PC-9 (cell line): ENCODE measurements around the gene RPL19.

Experiments
- EZH2 ChIP-seq: fragments of 200-600 bp; sonication (generic); IDR thresholded peaks from 2 replicates; pipeline ENCODE4 v1.8.0; 2017; ENCODE audit warnings: antibody characterized with exemption, low read depth
- TF ChIP-seq, protein P1 (sequence below): fragments of 200-600 bp; sonication (generic); conservative IDR thresholded peaks from 2 replicates; pipeline ENCODE4 v1.6.1; 2017; ENCODE audit warnings: mixed run types, antibody characterized with exemption, mild to moderate bottlenecking, moderate library complexity

DNA sequence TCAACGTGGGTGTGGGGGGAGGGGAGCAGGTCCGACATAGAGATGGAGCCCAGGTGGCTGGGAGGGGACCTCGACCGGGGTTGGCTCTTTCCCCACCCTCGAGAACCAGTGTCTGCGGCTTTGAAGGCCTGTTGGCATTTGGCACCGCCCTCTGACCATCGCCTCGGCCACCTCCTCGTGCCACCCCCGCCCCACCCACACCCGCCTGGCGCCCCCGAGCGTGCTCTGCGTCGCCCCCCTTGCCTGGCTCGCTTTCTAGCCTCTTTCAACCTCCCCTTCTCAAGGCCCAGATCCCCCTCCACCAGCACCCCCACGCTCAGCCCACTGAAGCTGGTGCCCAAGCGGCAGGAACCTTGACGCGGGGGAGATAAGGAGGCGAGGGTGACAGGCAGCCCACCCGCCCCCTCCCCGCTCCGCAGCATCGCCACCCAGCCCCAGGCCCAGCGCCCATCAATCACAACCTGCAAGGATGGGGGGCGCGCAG, 3.2 kb upstream of the RPL19 start:
- TF ChIP-seq, protein P1, sequence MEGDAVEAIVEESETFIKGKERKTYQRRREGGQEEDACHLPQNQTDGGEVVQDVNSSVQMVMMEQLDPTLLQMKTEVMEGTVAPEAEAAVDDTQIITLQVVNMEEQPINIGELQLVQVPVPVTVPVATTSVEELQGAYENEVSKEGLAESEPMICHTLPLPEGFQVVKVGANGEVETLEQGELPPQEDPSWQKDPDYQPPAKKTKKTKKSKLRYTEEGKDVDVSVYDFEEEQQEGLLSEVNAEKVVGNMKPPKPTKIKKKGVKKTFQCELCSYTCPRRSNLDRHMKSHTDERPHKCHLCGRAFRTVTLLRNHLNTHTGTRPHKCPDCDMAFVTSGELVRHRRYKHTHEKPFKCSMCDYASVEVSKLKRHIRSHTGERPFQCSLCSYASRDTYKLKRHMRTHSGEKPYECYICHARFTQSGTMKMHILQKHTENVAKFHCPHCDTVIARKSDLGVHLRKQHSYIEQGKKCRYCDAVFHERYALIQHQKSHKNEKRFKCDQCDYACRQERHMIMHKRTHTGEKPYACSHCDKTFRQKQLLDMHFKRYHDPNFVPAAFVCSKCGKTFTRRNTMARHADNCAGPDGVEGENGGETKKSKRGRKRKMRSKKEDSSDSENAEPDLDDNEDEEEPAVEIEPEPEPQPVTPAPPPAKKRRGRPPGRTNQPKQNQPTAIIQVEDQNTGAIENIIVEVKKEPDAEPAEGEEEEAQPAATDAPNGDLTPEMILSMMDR = no peak
- no peak for TF ChIP-seq EZH2
